SHP77 treated with DMSO at 0.1 percent for 48 hours (cell line): Measurements from ENCODE around the gene CD93.

Experiments used
- DNase-seq: peaks from one replicate; lab custom pipeline; 2025; lab: John Stamatoyannopoulos, UW

Gene CD93

DNA sequence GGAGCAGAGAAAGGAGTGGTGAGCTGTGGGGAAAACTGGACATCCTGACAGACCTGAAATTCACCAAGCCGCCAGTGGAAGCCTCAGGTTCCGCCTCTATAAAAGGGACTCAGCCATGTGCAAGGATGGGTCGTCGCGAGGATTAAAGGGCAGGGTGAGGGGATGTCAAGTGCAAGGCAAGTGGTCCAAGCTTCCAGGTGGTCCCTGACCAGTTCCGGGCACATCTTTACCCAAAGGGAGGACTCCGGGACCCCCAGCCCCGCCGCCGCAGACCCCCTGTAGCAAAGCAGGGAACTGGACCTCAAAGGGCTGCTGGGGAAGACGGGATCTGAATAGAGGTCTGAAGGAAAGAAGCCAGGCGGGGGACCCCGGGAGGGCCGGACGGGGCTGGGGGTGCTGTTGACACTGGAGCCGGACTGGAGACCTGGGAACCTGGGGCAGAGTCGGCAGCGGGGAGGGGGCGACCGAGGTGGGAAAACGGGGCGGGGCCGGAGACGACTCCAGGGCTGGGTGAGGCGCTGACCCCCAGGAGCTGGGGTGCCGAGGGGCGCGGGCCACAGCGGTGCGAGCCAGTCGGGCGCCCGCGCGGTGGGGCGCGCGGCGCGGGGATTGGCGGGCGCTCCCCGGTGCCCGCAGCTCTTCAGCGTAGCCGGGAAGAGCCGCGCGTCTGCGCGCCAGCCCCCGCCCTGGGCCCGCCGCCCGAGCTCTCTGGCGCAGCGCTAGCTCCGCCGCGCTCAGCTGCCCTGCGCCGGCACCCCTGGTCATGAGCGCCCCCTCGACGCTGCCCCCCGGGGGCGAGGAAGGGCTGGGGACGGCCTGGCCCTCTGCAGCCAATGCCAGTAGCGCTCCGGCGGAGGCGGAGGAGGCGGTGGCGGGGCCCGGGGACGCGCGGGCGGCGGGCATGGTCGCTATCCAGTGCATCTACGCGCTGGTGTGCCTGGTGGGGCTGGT lies 51.1 kb downstream of the CD93 start, which contains the start of gene SSTR4:
Gene SSTR4, plus strand, starts transcription at position 592 of the 951 bp plus-strand sequence. Its CDS starts 172 bp downstream, at position 764.
- DNase-seq, result no peak

DNA sequence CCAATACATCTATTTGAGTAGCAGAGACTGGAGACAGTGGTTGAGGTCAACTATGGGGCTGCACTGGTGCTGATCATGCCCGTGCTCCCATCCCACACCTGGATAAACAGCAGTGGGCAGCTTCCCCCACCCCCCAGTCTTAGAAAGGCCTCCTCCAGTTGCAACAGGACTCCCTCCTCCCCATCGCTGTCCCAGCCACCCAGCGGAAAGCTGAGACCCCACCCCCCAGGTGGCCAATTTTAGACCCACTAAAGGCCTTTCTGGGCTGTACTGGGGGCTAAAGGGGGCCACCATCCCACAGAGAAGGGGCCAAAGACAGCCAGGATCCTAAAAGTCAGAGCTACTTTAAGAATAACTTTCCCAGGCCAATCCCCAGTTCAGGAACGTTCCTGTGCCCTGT lies 52.2 kb downstream of the CD93 start:
- DNase-seq, result no peak

DNA sequence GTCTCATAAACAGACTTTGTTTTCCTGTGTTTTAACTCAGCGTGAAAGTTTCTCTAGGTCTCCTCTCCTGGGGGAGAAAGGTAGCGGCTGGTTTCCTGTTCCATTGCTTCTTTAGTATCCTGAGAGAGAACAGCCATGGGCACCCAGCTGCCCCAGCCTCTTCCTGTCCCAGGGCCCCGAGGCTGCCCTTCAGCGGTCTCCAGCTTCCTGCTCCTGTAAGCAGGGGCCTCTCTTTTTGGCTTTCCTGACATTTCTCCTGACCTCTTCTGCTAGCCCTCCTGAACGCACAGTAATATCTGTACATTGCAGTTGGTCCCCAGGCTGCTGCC lies 53.4 kb downstream of the CD93 start:
- no peak for DNase-seq

DNA sequence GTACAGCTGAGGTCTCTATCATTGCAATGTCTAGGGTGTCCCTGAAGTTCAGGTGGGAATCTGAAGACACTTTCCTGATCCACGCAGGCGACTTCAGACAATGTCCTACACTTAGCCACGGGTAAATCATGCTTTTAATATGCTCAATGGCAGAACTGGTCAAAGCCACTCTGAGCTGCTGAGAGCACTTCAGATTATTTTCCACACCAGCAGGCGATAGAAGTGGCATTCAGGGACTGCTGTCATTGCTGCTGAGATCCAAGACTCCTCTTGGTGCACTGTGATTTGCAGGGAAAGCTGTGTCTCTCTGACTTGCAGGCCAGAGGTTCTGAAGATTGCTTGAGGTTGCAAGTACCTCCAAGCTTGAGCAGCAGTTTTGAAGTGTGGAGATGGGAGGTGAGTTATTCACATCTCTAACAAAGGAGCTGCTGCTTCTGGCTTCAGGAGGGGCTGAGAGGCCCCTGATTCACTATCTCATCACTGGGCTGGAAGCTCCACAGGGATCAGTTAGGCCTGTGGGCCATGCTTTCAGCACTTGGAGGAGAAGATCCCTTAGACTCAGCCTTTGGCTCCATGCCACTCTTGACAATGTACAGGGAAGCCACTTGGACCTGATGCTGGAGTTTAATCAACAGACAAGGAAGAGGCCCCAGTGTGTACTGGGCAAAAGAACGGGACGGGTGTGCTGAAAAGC lies 53.9 kb downstream of the CD93 start:
- no peak for DNase-seq

DNA sequence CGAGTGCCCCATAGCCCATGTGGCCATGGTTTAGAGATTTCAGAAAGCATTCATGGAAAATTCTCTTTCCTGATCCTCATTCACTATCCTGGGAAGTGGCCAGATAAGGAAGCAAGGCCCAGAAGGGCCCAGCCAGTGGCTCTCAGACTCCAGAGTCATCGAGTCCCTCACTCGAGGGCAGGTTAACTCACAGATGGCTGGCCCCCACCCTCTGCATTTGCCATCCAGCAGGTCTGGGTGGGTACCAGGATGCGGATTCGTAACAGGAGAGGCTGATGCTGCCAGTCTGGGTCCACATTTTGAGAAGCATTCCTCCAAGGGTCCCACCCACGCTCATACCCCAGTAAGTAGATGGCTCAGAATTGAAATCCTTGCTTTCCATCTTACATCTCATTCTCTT lies 54.8 kb downstream of the CD93 start:
- no peak for DNase-seq
